Transverse colon (tissue), 4 donors: ENCODE results near the gene SEMA3E.

Source experiments
- CTCF ChIP-seq, 5 experiments: fragments of 200-600 bp in 3 of 5; fragments of 450-650 bp in 2 of 5; sonication (generic) in 3 of 5; IDR thresholded peaks; 1 replicate in 2 of 5; 2 replicates in 3 of 5; pipeline ENCODE4 v1.5.1; 2016 to 2017; ENCODE audit warnings: antibody characterized with exemption in 5 of 5, inconsistent platforms in 3 of 5, mild to moderate bottlenecking in 2 of 5, moderate library complexity in 1 of 5
- EP300 ChIP-seq: sonication (generic); formaldehyde crosslinking; IDR thresholded peaks from one replicate; pipeline ENCODE4 v1.6.1; 2017; ENCODE audit warnings: antibody characterized with exemption, low read depth
- POLR2AphosphoS5 ChIP-seq, 3 donors: sonication (generic); formaldehyde crosslinking; IDR thresholded peaks; one replicate each; pipeline ENCODE4 v1.6.1; 2016; ENCODE audit warnings: antibody characterized with exemption in 3 of 3

GRCh38 chr7:83611776-83612175 is 37.2 kb downstream of the SEMA3E start:
- no peak for TF ChIP-seq CTCF (IDR thresholded peaks at IDR 0.05)
- TF ChIP-seq EP300 = no peak
- no peak for TF ChIP-seq POLR2AphosphoS5 (IDR thresholded peaks at IDR 0.05)
